Neural progenitor cell (in vitro differentiated cells): Measurements from ENCODE around the gene RCAN3. TPM values are rescaled to one million over a fixed set of nuclear protein-coding genes. Genes with fewer than 3 reads are reported as not detected.
"Not testable (repeated sequence)": the region's sequence is repeated elsewhere in the genome, so short reads cannot be mapped to it uniquely, and the experiment has no call there.

Experiments used
- DNase-seq: peaks from one replicate; pipeline ENCODE4 v3.0.0-alpha.2; 2016; ENCODE audit warnings: low spot score
- H2AFZ ChIP-seq: fragments of 200-600 bp; sonication (generic); replicated peaks from 2 replicates; pipeline ENCODE4 v1.6.1; 2016; ENCODE audit warnings: antibody characterized with exemption
- H3F3A ChIP-seq: fragments of 200-600 bp; sonication (generic); 2 replicates; pipeline ENCODE4 v1.6.1; 2016; ENCODE audit warnings: antibody characterized with exemption, low read depth
- H3K27ac ChIP-seq: fragments of 200-600 bp; sonication (generic); 2 replicates; pipeline ENCODE4 v1.5.1; 2016; ENCODE audit warnings: mild to moderate bottlenecking
- H3K27me3 ChIP-seq: fragments of 200-600 bp; sonication (generic); 2 replicates; pipeline ENCODE4 v1.6.1; 2016; ENCODE audit warnings: mild to moderate bottlenecking, moderate library complexity
- H3K36me3 ChIP-seq: fragments of 200-600 bp; sonication (generic); 2 replicates; pipeline ENCODE4 v1.5.1; 2016
- H3K4me1 ChIP-seq: fragments of 200-600 bp; sonication (generic); 2 replicates; pipeline ENCODE4 v1.6.1; 2016; ENCODE audit warnings: mixed run types
- H3K4me2 ChIP-seq: fragments of 200-600 bp; sonication (generic); 2 replicates; pipeline ENCODE4 v1.6.1; 2016
- H3K4me3 ChIP-seq: fragments of 200-600 bp; sonication (generic); 2 replicates; pipeline ENCODE4 v1.5.1; 2016
- H3K79me2 ChIP-seq: fragments of 200-600 bp; sonication (generic); 2 replicates; pipeline ENCODE4 v1.6.1; 2016; ENCODE audit warnings: low read depth
- H3K9ac ChIP-seq: fragments of 200-600 bp; sonication (generic); 2 replicates; pipeline ENCODE4 v1.6.1; 2016
- H3K9me3 ChIP-seq: fragments of 200-600 bp; sonication (generic); 2 replicates; pipeline ENCODE4 v1.5.1; 2016; ENCODE audit warnings: low read depth
- H4K20me1 ChIP-seq: fragments of 200-600 bp; sonication (generic); 2 replicates; pipeline ENCODE4 v1.6.1; 2016; ENCODE audit warnings: low read depth
- H3K27ac Mint-ChIP-seq: 3 replicates; pipeline ENCODE4 v1.8.0; 2021; ENCODE audit warnings: mixed read lengths
- H3K27me3 Mint-ChIP-seq: 2 replicates; pipeline ENCODE4 v1.8.0; 2022; ENCODE audit warnings: low read depth, mild to moderate bottlenecking, inconsistent platforms, moderate library complexity, mixed read lengths; ENCODE audit not compliant: insufficient read depth
- H3K36me3 Mint-ChIP-seq: 3 replicates; pipeline ENCODE4 v1.8.0; 2021; ENCODE audit warnings: mixed read lengths
- H3K4me1 Mint-ChIP-seq: 3 replicates; pipeline ENCODE4 v1.8.0; 2021; ENCODE audit warnings: mixed read lengths
- H3K4me3 Mint-ChIP-seq: 3 replicates; pipeline ENCODE4 v1.8.0; 2021; ENCODE audit warnings: mild to moderate bottlenecking, moderate library complexity, mixed read lengths
- H3K9me3 Mint-ChIP-seq: 3 replicates; pipeline ENCODE4 v1.8.0; 2020; ENCODE audit warnings: mixed read lengths
- EZH2 ChIP-seq: fragments of 200-600 bp; sonication (generic); IDR thresholded peaks from 2 replicates; pipeline ENCODE4 v1.6.1; 2017; ENCODE audit warnings: antibody characterized with exemption, mild to moderate bottlenecking, moderate library complexity
- EZH2phosphoT487 ChIP-seq: fragments of 200-600 bp; sonication (generic); IDR thresholded peaks from 2 replicates; pipeline ENCODE4 v1.6.1; 2017; ENCODE audit warnings: antibody characterized with exemption
- total RNA-seq: library from RNA; depleted of rRNA; stranded (reverse); fragments of >200 nt; gene quantifications from 2 replicates; pipeline ENCODE4 v1.2.3, GENCODE V29; 2015; ENCODE audit warnings: low replicate concordance
- TF ChIP-seq, protein P1 (sequence below): fragments of 200-600 bp; sonication (generic); IDR thresholded peaks from 2 replicates; pipeline ENCODE4 v1.5.1; 2017; ENCODE audit warnings: antibody characterized with exemption, mild to moderate bottlenecking

The RCAN3 gene
- total RNA-seq, 1 donor from 2014 or later = 9.3 TPM

DNA sequence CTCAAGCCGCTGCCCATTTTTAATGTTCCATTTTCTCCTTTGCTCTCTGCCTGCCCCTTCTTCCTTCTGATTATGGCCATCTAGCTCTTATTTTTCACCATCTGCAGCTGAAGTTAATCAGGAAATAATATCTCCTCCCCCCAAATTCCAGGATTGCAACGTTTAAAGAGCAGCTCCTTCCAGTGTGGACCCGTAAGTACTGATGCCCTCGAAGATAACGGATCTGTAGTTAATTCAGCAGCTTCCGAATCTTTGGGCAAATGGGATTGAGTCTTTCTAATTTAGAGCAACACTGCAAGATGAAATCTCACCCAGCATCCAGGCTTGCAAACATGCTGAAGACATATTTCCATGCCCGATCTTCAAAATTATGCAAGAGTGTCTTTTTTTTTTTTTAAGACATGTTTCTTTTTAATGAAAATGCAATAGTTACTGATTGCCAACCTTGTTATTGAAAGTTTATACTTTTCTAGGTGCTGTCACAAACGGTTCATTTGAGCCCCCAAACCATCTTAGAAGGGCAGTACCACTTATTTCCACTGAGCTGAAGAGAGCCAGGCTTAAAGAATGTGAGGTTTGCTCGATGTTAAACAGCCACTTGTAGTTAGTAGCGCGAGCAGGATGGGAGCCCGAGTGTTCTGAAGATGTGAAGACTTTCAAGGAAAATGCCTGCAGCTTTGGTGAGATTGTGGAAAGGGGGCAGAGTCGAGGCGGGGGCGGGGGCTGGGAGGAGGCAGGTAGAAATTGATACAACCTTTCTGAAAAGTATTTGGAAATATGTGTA is 10.9 kb upstream of the RCAN3 start:
- peak; percentile 21 for DNase-seq
- H2AFZ ChIP-seq = no peak overlapping the region
- H3K4me3 Mint-ChIP-seq = no peak overlapping the region

DNA sequence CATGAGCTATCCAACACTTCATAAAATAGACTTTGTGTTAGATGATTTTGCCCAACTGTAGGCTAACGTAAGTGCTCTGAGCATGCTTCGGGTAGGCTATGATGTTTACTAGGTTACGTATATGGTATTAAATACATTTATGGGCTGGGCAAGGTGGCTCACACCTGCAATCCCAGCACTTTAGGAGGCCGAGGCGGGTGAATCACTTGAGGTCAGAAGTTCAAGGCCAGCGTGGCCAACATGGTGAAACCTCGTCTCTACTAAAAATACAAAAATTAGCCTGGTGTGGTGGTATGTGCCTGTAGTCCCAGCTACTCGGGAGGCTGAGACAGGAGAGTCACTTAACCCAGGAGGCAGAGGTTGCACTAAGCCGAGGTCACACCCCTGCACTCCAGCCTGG is 9.7 kb upstream of the RCAN3 start:
- not testable (repeated sequence) for H3K9ac ChIP-seq, H3K4me1 ChIP-seq, H3K4me3 Mint-ChIP-seq, H3K79me2 ChIP-seq, DNase-seq, H3K36me3 ChIP-seq, H3K4me3 ChIP-seq, H3K9me3 ChIP-seq, H3K36me3 Mint-ChIP-seq, H3K9me3 Mint-ChIP-seq, H3K4me1 Mint-ChIP-seq, H3K27me3 ChIP-seq, H4K20me1 ChIP-seq, H3K27ac Mint-ChIP-seq, H3F3A ChIP-seq, H2AFZ ChIP-seq, H3K4me2 ChIP-seq, H3K27ac ChIP-seq
- peaks cover 15% of the 10 kb centered on the region for H3K27me3 Mint-ChIP-seq

More for the DNA sequence above, 10.9 kb upstream of the RCAN3 start:
- TF ChIP-seq EZH2phosphoT487 (no peak), EZH2 (no peak)
- TF ChIP-seq, protein P1, sequence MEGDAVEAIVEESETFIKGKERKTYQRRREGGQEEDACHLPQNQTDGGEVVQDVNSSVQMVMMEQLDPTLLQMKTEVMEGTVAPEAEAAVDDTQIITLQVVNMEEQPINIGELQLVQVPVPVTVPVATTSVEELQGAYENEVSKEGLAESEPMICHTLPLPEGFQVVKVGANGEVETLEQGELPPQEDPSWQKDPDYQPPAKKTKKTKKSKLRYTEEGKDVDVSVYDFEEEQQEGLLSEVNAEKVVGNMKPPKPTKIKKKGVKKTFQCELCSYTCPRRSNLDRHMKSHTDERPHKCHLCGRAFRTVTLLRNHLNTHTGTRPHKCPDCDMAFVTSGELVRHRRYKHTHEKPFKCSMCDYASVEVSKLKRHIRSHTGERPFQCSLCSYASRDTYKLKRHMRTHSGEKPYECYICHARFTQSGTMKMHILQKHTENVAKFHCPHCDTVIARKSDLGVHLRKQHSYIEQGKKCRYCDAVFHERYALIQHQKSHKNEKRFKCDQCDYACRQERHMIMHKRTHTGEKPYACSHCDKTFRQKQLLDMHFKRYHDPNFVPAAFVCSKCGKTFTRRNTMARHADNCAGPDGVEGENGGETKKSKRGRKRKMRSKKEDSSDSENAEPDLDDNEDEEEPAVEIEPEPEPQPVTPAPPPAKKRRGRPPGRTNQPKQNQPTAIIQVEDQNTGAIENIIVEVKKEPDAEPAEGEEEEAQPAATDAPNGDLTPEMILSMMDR = no peak
- H4K20me1 ChIP-seq = no peaks in the 10 kb centered on the region
- no peaks in the 10 kb centered on the region for H3K36me3 ChIP-seq
- H3K9me3 ChIP-seq = no peaks in the 10 kb centered on the region
- no peak overlapping the region for H3K9ac ChIP-seq
- no peaks in the 10 kb centered on the region for H3K4me1 Mint-ChIP-seq
- no peaks in the 10 kb centered on the region for H3K27me3 ChIP-seq
- no peaks in the 10 kb centered on the region for H3K36me3 Mint-ChIP-seq
- H3K27ac ChIP-seq = no peak overlapping the region
- peaks cover 8% of the 10 kb centered on the region for H3K9me3 Mint-ChIP-seq
- no peak overlapping the region for H3K27ac Mint-ChIP-seq
- no peak overlapping the region for H3K4me2 ChIP-seq
- H3K4me3 ChIP-seq = no peak overlapping the region
- no peaks in the 10 kb centered on the region for H3K79me2 ChIP-seq
- H3F3A ChIP-seq = no peaks in the 10 kb centered on the region
- no peaks in the 10 kb centered on the region for H3K4me1 ChIP-seq
- H3K27me3 Mint-ChIP-seq = peaks cover 15% of the 10 kb centered on the region

DNA sequence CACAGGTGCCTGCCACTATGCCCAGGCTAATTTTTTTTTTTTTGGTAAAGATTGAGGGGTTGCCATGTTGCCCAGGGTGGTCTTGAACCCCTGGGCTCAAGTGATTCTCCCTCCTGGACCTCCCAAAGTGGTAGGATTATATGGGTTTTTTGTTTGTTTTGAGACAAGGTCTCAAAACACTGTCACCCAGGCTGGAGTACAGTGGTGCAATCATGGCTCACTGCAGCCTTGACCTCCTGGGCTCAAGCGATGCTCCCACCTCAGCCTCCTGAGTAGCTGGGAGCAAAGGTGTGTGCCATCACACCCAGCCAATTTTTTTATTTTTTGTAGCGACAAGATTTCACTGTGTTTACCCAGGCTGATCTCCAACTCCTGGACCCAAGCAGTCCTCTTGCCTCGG is 8.9 kb upstream of the RCAN3 start:
- H2AFZ ChIP-seq = no peak overlapping the region
- no peak overlapping the region for H3K27ac ChIP-seq
- H3K4me2 ChIP-seq = no peak overlapping the region
- Mint-ChIP-seq H3K4me1 (no peaks in the 10 kb centered on the region), H3K4me3 (no peak overlapping the region), H3K27me3 (peaks cover 12% of the 10 kb centered on the region), H3K27ac (no peak overlapping the region), H3K9me3 (peaks cover 8% of the 10 kb centered on the region), H3K36me3 (no peaks in the 10 kb centered on the region)
- H3F3A ChIP-seq = no peaks in the 10 kb centered on the region
- H3K27me3 ChIP-seq = no peaks in the 10 kb centered on the region
- H3K9ac ChIP-seq = no peak overlapping the region
- H3K36me3 ChIP-seq = no peaks in the 10 kb centered on the region
- H3K79me2 ChIP-seq = no peaks in the 10 kb centered on the region
- H3K9me3 ChIP-seq = no peaks in the 10 kb centered on the region
- no peaks in the 10 kb centered on the region for H3K4me1 ChIP-seq
- TF ChIP-seq, protein P1 = no peak
- TF ChIP-seq EZH2phosphoT487 (no peak), EZH2 (no peak)
- no peak overlapping the region for H3K4me3 ChIP-seq
- H4K20me1 ChIP-seq = no peaks in the 10 kb centered on the region
- DNase-seq = no peak

DNA sequence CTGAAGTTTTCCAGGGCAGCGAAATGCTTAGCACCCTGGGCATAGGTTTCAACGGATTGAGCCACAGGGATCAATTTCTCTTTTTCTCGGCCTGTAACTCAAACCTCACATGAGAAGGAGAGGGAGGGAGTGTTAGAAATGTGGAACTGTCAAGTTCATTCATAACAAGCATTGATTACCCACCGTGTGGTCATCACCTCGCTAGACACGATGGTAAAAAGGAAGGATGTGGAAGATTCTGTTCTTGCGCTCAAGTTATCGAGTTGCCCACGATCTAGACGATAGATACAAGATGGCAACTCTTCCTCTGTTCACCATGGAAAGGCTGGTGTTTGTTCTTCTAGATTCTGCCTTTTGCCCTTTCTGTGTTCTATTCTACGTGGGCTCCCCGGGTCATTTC is 4.0 kb upstream of the RCAN3 start:
- no peak overlapping the region for H3K4me2 ChIP-seq
- H3K9me3 ChIP-seq = no peaks in the 10 kb centered on the region
- Mint-ChIP-seq H3K9me3 (no peaks in the 10 kb centered on the region), H3K27ac (no peak overlapping the region), H3K36me3 (peaks cover 2% of the 10 kb centered on the region), H3K4me1 (peaks cover 8% of the 10 kb centered on the region), H3K27me3 (peaks cover 28% of the 10 kb centered on the region), H3K4me3 (no peak overlapping the region)
- H2AFZ ChIP-seq = no peak overlapping the region
- peaks cover 20% of the 10 kb centered on the region for H3K27me3 ChIP-seq
- no peak overlapping the region for H3K9ac ChIP-seq
- H3F3A ChIP-seq = peaks cover 10% of the 10 kb centered on the region
- H3K4me3 ChIP-seq = no peak overlapping the region
- H3K36me3 ChIP-seq = no peaks in the 10 kb centered on the region
- no peak for DNase-seq
- peaks cover 2% of the 10 kb centered on the region for H3K4me1 ChIP-seq
- TF ChIP-seq, protein P1 = no peak
- TF ChIP-seq EZH2 = no peak
- TF ChIP-seq EZH2phosphoT487 = no peak
- H3K27ac ChIP-seq = no peak overlapping the region
- no peaks in the 10 kb centered on the region for H4K20me1 ChIP-seq
- no peaks in the 10 kb centered on the region for H3K79me2 ChIP-seq
